GM12878 (cell line): ENCODE results near the gene TUBA8.

ENCODE experiments used
- CTCF ChIP-seq, 3 experiments: IDR thresholded peaks in 2 of 3; conservative IDR thresholded peaks in 1 of 3; 2 replicates each; pipeline ENCODE4 v1.5.1; 2011; ENCODE audit warnings: low read depth in 3 of 3, low read length in 3 of 3, mild to moderate bottlenecking in 3 of 3, control low read depth in 2 of 3, moderate library complexity in 2 of 3, inconsistent platforms in 1 of 3, mixed read lengths in 1 of 3; ENCODE audit not compliant: control insufficient read depth in 2 of 3, insufficient read depth in 1 of 3; ENCODE audit errors: extremely low read depth in 1 of 3
- KAT2A ChIP-seq: conservative IDR thresholded peaks from 2 replicates; pipeline ENCODE4 v1.6.1; 2011; ENCODE audit warnings: low read depth, low read length; ENCODE audit not compliant: control insufficient read depth
- ZZZ3 ChIP-seq: IDR thresholded peaks from 2 replicates; pipeline ENCODE4 v1.6.1; 2011; ENCODE audit warnings: low read depth; ENCODE audit not compliant: control insufficient read depth, insufficient read length

GRCh38 chr22:18110954-18111758, 547 bp downstream of the TUBA8 start:
- no peak for TF ChIP-seq CTCF (IDR thresholded peaks at IDR 0.05 in 2 of 3, conservative IDR thresholded peaks at IDR 0.05 in 1 of 3; ENCODE audit: control insufficient read depth in 2 of 3, extremely low read depth in 1 of 3, insufficient read depth in 1 of 3, low read depth in 3 of 3, low read length in 3 of 3)
- no peak for TF ChIP-seq ZZZ3
- TF ChIP-seq KAT2A = no peak
